H9 (cell line): ENCODE results near the gene PTRHD1. TPM values are rescaled to one million over a fixed set of nuclear protein-coding genes. Genes with fewer than 3 reads are reported as not detected.

Source experiments
- DNase-seq: peaks from one replicate; pipeline ENCODE4 v3.0.0-alpha.2; 2017
- H2AFZ ChIP-seq: one replicate; pipeline ENCODE4 v1.6.1; 2013; ENCODE audit warnings: mild to moderate bottlenecking, low read length, control low read depth, moderate library complexity
- H2AK5ac ChIP-seq: 2 replicates; pipeline ENCODE4 v1.6.1; 2013; ENCODE audit warnings: low read length, control low read depth, mixed read lengths; ENCODE audit not compliant: insufficient read length
- H2BK120ac ChIP-seq: one replicate; pipeline ENCODE4 v1.6.1; 2013; ENCODE audit warnings: low read depth, mild to moderate bottlenecking, low read length, control low read depth, inconsistent platforms; ENCODE audit not compliant: poor library complexity, severe bottlenecking
- H2BK12ac ChIP-seq: 2 replicates; pipeline ENCODE4 v1.6.1; 2013; ENCODE audit warnings: low read length, control low read depth, mixed read lengths, low read depth; ENCODE audit not compliant: insufficient read length
- H2BK15ac ChIP-seq: 2 replicates; pipeline ENCODE4 v1.6.1; 2013; ENCODE audit warnings: low read depth, low read length, control low read depth
- H2BK20ac ChIP-seq: one replicate; pipeline ENCODE4 v1.6.1; 2013; ENCODE audit warnings: low read depth, mild to moderate bottlenecking, low read length, control low read depth, inconsistent platforms; ENCODE audit not compliant: poor library complexity, severe bottlenecking
- H2BK5ac ChIP-seq: 2 replicates; pipeline ENCODE4 v1.6.1; 2013; ENCODE audit warnings: low read length, control low read depth, mixed read lengths; ENCODE audit not compliant: insufficient read length
- H3K14ac ChIP-seq: 2 replicates; pipeline ENCODE4 v1.6.1; 2013; ENCODE audit warnings: low read length, control low read depth; ENCODE audit not compliant: insufficient read depth
- H3K18ac ChIP-seq: 2 replicates; pipeline ENCODE4 v1.6.1; 2013; ENCODE audit warnings: low read depth, mild to moderate bottlenecking, mixed read lengths, low read length, control low read depth; ENCODE audit not compliant: insufficient read length
- H3K23ac ChIP-seq: 2 replicates; pipeline ENCODE4 v1.6.1; 2013; ENCODE audit warnings: low read length, control low read depth, mixed read lengths, low read depth; ENCODE audit not compliant: insufficient read length
- H3K23me2 ChIP-seq: 2 replicates; pipeline ENCODE4 v1.6.1; 2013; ENCODE audit warnings: low read depth, mild to moderate bottlenecking, mixed read lengths, low read length, control low read depth; ENCODE audit not compliant: insufficient read length, poor library complexity, severe bottlenecking
- H3K27ac ChIP-seq: 2 replicates; pipeline ENCODE4 v1.5.1; 2013; ENCODE audit warnings: low read length, control low read depth, mixed read lengths, low read depth; ENCODE audit not compliant: insufficient read length
- H3K27me3 ChIP-seq: 2 replicates; pipeline ENCODE4 v1.6.1; 2013; ENCODE audit warnings: low read length, control low read depth, inconsistent platforms; ENCODE audit not compliant: insufficient read depth
- H3K4ac ChIP-seq: 2 replicates; pipeline ENCODE4 v1.6.1; 2013; ENCODE audit warnings: low read depth, mild to moderate bottlenecking, control low read depth, inconsistent platforms, low read length, moderate library complexity
- H3K4me1 ChIP-seq: 2 replicates; pipeline ENCODE4 v1.6.1; 2013; ENCODE audit warnings: low read length, control low read depth, inconsistent platforms; ENCODE audit not compliant: insufficient read depth
- H3K4me2 ChIP-seq: 2 replicates; pipeline ENCODE4 v1.6.1; 2013; ENCODE audit warnings: low read length, control low read depth, mixed read lengths; ENCODE audit not compliant: insufficient read length, insufficient read depth
- H3K56ac ChIP-seq: 2 replicates; pipeline ENCODE4 v1.6.1; 2013; ENCODE audit warnings: low read depth, mild to moderate bottlenecking, mixed read lengths, low read length, control low read depth; ENCODE audit not compliant: insufficient read length
- H3K79me1 ChIP-seq: 2 replicates; pipeline ENCODE4 v1.6.1; 2013; ENCODE audit warnings: low read depth, mild to moderate bottlenecking, moderate library complexity, low read length, control low read depth, inconsistent platforms; ENCODE audit not compliant: insufficient read depth, poor library complexity, severe bottlenecking
- H3K79me2 ChIP-seq: 2 replicates; pipeline ENCODE4 v1.6.1; 2013; ENCODE audit warnings: low read length, control low read depth, inconsistent platforms; ENCODE audit not compliant: insufficient read depth
- H3K9ac ChIP-seq: 2 replicates; pipeline ENCODE4 v1.6.1; 2013; ENCODE audit warnings: low read length, control low read depth, mixed read lengths; ENCODE audit not compliant: insufficient read length; ENCODE audit errors: extremely low read depth
- H3K9me3 ChIP-seq: one replicate; pipeline ENCODE4 v1.6.1; 2013; ENCODE audit warnings: low read depth, low read length, inconsistent platforms; ENCODE audit not compliant: control insufficient read depth
- H3T11ph ChIP-seq: one replicate; pipeline ENCODE4 v1.6.1; 2013; ENCODE audit warnings: mild to moderate bottlenecking, low read length, control low read depth, inconsistent platforms
- H4K20me1 ChIP-seq: one replicate; pipeline ENCODE4 v1.6.1; 2013; ENCODE audit not compliant: control insufficient read depth, insufficient read length, insufficient read depth
- H4K5ac ChIP-seq: 2 replicates; pipeline ENCODE4 v1.6.1; 2013; ENCODE audit warnings: low read depth, mild to moderate bottlenecking, mixed read lengths, low read length, control low read depth; ENCODE audit not compliant: insufficient read length
- H4K8ac ChIP-seq: replicated peaks from 2 replicates; pipeline ENCODE4 v1.6.1; 2013; ENCODE audit warnings: low read length, control low read depth, mixed read lengths, low read depth; ENCODE audit not compliant: insufficient read length
- H4K91ac ChIP-seq: 2 replicates; pipeline ENCODE4 v1.6.1; 2013; ENCODE audit warnings: low read depth, mild to moderate bottlenecking, moderate library complexity, mixed read lengths, low read length, control low read depth; ENCODE audit not compliant: insufficient read length
- H3K27ac Mint-ChIP-seq, 3 experiments: 2 replicates in 2 of 3; 3 replicates in 1 of 3; pipeline ENCODE4 v1.8.0; 2020 to 2021; ENCODE audit warnings: mixed read lengths in 3 of 3, mild to moderate bottlenecking in 1 of 3, moderate library complexity in 1 of 3
- H3K27me3 Mint-ChIP-seq: 2 replicates; pipeline ENCODE4 v1.8.0; 2021; ENCODE audit warnings: low read depth, mild to moderate bottlenecking, moderate library complexity, mixed read lengths
- H3K36me3 Mint-ChIP-seq, 3 experiments: 2 replicates in 2 of 3; 3 replicates in 1 of 3; pipeline ENCODE4 v1.8.0; 2020 to 2021; ENCODE audit warnings: low read depth in 3 of 3, mixed read lengths in 3 of 3; ENCODE audit not compliant: insufficient read depth in 1 of 3
- H3K4me1 Mint-ChIP-seq, 2 experiments: 2 replicates each; pipeline ENCODE4 v1.8.0; 2020; ENCODE audit warnings: mixed read lengths in 2 of 2
- H3K4me3 Mint-ChIP-seq, 2 experiments: 2 replicates in 1 of 2; 3 replicates in 1 of 2; pipeline ENCODE4 v1.8.0; 2020 to 2021; ENCODE audit warnings: mild to moderate bottlenecking in 2 of 2, mixed read lengths in 2 of 2, moderate library complexity in 1 of 2
- H3K9me3 Mint-ChIP-seq, 2 experiments: 2 replicates in 1 of 2; 3 replicates in 1 of 2; pipeline ENCODE4 v1.8.0; 2020; ENCODE audit warnings: mild to moderate bottlenecking in 2 of 2, mixed read lengths in 2 of 2, moderate library complexity in 1 of 2
- WGBS: extraction: QIAGEN DNeasy Blood & Tissue Kit; methylation state at CpG from one replicate; pipeline ENCODE4 v1.1.7; 2013; ENCODE audit warnings: missing lambda C conversion rate, low lambda C conversion rate, mixed read lengths; ENCODE audit not compliant: insufficient read length; ENCODE audit errors: extremely low coverage; 5-methylcytosine and 5-hydroxymethylcytosine counted together
- total RNA-seq: library from RNA; stranded (reverse); gene quantifications from 2 replicates; pipeline ENCODE4 v1.2.1, GENCODE V29; 2021
- TF ChIP-seq, protein P1 (sequence below): fragments of 200-600 bp; sonication (generic); conservative IDR thresholded peaks from 3 replicates; pipeline ENCODE4 v1.8.0; 2021; ENCODE audit warnings: antibody characterized with exemption, mild to moderate bottlenecking

Gene PTRHD1
- total RNA-seq, 1 experiment from 2014 or later: 43.7 TPM

GRCh38 chr2:24762518-24762917 is 30.7 kb downstream of the PTRHD1 start:
- H4K91ac ChIP-seq: no peak overlapping the region
- no peaks in the 10 kb centered on the region for H3K79me1 ChIP-seq
- TF ChIP-seq, protein P1, sequence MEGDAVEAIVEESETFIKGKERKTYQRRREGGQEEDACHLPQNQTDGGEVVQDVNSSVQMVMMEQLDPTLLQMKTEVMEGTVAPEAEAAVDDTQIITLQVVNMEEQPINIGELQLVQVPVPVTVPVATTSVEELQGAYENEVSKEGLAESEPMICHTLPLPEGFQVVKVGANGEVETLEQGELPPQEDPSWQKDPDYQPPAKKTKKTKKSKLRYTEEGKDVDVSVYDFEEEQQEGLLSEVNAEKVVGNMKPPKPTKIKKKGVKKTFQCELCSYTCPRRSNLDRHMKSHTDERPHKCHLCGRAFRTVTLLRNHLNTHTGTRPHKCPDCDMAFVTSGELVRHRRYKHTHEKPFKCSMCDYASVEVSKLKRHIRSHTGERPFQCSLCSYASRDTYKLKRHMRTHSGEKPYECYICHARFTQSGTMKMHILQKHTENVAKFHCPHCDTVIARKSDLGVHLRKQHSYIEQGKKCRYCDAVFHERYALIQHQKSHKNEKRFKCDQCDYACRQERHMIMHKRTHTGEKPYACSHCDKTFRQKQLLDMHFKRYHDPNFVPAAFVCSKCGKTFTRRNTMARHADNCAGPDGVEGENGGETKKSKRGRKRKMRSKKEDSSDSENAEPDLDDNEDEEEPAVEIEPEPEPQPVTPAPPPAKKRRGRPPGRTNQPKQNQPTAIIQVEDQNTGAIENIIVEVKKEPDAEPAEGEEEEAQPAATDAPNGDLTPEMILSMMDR: no peak
- no peak overlapping the region for H2BK20ac ChIP-seq
- H4K8ac ChIP-seq: no peak overlapping the region
- no peak overlapping the region for H2BK15ac ChIP-seq
- no peaks in the 10 kb centered on the region for H3K4me1 ChIP-seq
- no peak overlapping the region for H3K4ac ChIP-seq
- no peak overlapping the region for H2AFZ ChIP-seq
- H3T11ph ChIP-seq: no peak overlapping the region
- H3K27me3 ChIP-seq: no peaks in the 10 kb centered on the region
- H3K27ac ChIP-seq: no peak overlapping the region
- no peak overlapping the region for H2BK120ac ChIP-seq
- no peak overlapping the region for H2BK5ac ChIP-seq
- no peaks in the 10 kb centered on the region; a peak in 1 of 4 replicates for H3K4me1 Mint-ChIP-seq
- DNase-seq: no peak
- no peaks in the 10 kb centered on the region for H3K9me3 ChIP-seq
- H3K27ac Mint-ChIP-seq: no peak overlapping the region
- no peaks in the 10 kb centered on the region for H4K20me1 ChIP-seq
- H3K18ac ChIP-seq: no peak overlapping the region
- H3K23me2 ChIP-seq: no peaks in the 10 kb centered on the region
- H3K27me3 Mint-ChIP-seq: no peaks in the 10 kb centered on the region
- no CpG with 5 or more reads among the region's 2 CpGs for WGBS
- no peaks in the 10 kb centered on the region for H3K9me3 Mint-ChIP-seq
- H2AK5ac ChIP-seq: no peak overlapping the region
- H3K79me2 ChIP-seq: no peaks in the 10 kb centered on the region
- no peak overlapping the region for H3K9ac ChIP-seq
- H3K14ac ChIP-seq: no peak overlapping the region
- no peak overlapping the region for H3K56ac ChIP-seq
- H3K4me3 Mint-ChIP-seq: no peak overlapping the region
- no peak overlapping the region for H2BK12ac ChIP-seq
- peaks cover 3 to 22% (median 4%) of the 10 kb centered on the region in 3 experiments; a peak in 5 of 7 replicates for H3K36me3 Mint-ChIP-seq
- no peak overlapping the region for H4K5ac ChIP-seq
- H3K23ac ChIP-seq: no peak overlapping the region
- no peak overlapping the region for H3K4me2 ChIP-seq
